PFSK-1 (cell line): ENCODE data around the gene DDB1.

Experiments used
- FOXP2 ChIP-seq: optimal IDR thresholded peaks from 2 replicates; pipeline ENCODE3; 2011; ENCODE audit warnings: borderline replicate concordance, control low read depth, inconsistent platforms; ENCODE audit not compliant: insufficient read depth; ENCODE audit errors: extremely low read length, extremely low read depth
- POLR2AphosphoS5 ChIP-seq: IDR thresholded peaks from 2 replicates; pipeline ENCODE4 v1.6.1; 2012; ENCODE audit warnings: low read depth, mild to moderate bottlenecking, control low read depth, low read length, moderate library complexity
- SIN3A ChIP-seq: IDR thresholded peaks from 2 replicates; pipeline ENCODE4 v1.6.1; 2012; ENCODE audit warnings: mild to moderate bottlenecking, low read length, moderate library complexity, borderline replicate concordance; ENCODE audit not compliant: insufficient read depth
- TAF1 ChIP-seq: IDR thresholded peaks from 2 replicates; pipeline ENCODE4 v1.6.1; 2012; ENCODE audit warnings: low read length, control low read depth, borderline replicate concordance; ENCODE audit not compliant: insufficient read depth
- TF ChIP-seq, protein P1 (sequence below), 2 experiments: IDR thresholded peaks; 2 replicates each; pipeline versions ENCODE4 v1.6.1 to v1.8.0; 2011 to 2012; ENCODE audit warnings: low read depth in 2 of 2, low read length in 2 of 2, control low read depth in 1 of 2, inconsistent platforms in 1 of 2, mild to moderate bottlenecking in 1 of 2, moderate library complexity in 1 of 2; ENCODE audit not compliant: insufficient read depth in 1 of 2

The DDB1 gene

GRCh38 chr11:61331651-61332050, 1.3 kb downstream of the DDB1 start:
- TF ChIP-seq, protein P1, sequence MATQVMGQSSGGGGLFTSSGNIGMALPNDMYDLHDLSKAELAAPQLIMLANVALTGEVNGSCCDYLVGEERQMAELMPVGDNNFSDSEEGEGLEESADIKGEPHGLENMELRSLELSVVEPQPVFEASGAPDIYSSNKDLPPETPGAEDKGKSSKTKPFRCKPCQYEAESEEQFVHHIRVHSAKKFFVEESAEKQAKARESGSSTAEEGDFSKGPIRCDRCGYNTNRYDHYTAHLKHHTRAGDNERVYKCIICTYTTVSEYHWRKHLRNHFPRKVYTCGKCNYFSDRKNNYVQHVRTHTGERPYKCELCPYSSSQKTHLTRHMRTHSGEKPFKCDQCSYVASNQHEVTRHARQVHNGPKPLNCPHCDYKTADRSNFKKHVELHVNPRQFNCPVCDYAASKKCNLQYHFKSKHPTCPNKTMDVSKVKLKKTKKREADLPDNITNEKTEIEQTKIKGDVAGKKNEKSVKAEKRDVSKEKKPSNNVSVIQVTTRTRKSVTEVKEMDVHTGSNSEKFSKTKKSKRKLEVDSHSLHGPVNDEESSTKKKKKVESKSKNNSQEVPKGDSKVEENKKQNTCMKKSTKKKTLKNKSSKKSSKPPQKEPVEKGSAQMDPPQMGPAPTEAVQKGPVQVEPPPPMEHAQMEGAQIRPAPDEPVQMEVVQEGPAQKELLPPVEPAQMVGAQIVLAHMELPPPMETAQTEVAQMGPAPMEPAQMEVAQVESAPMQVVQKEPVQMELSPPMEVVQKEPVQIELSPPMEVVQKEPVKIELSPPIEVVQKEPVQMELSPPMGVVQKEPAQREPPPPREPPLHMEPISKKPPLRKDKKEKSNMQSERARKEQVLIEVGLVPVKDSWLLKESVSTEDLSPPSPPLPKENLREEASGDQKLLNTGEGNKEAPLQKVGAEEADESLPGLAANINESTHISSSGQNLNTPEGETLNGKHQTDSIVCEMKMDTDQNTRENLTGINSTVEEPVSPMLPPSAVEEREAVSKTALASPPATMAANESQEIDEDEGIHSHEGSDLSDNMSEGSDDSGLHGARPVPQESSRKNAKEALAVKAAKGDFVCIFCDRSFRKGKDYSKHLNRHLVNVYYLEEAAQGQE (IDR thresholded peaks at IDR 0.05; ENCODE audit: insufficient read depth in 1 of 2, low read depth in 2 of 2, low read length in 2 of 2), result no peak
- TF ChIP-seq SIN3A, result no peak
- no peak for TF ChIP-seq POLR2AphosphoS5
- no peak for TF ChIP-seq FOXP2
- no peak for TF ChIP-seq TAF1

DNA sequence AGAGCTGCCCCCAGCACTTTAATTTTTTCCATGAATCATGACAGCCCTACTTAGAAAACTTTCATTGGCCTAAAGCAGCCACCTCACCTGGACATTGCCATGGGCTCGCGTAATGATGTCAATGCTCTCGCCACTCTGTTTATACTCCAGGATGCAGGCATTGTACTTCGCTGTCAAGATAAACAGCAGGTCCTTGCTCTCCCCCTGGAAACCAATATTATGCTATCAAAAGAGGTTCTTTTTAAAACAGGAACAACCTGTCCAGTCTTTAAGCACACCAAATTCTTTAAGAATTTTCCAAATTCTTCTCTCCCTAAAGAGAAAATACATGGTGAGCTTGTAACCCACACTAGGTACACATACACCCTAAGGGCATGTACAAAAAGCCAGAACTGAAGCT, 3.0 kb downstream of the DDB1 start:
- TF ChIP-seq TAF1 (no peak), POLR2AphosphoS5 (no peak), FOXP2 (no peak), SIN3A (no peak)
- TF ChIP-seq, protein P1 (IDR thresholded peaks at IDR 0.05; ENCODE audit: insufficient read depth in 1 of 2, low read depth in 2 of 2, low read length in 2 of 2), result no peak

GRCh38 chr11:61328351-61328750, 4.6 kb downstream of the DDB1 start:
- no peak for TF ChIP-seq SIN3A
- no peak for TF ChIP-seq TAF1
- no peak for TF ChIP-seq FOXP2
- TF ChIP-seq, protein P1 (IDR thresholded peaks at IDR 0.05; ENCODE audit: insufficient read depth in 1 of 2, low read depth in 2 of 2, low read length in 2 of 2), result no peak
- no peak for TF ChIP-seq POLR2AphosphoS5

DNA sequence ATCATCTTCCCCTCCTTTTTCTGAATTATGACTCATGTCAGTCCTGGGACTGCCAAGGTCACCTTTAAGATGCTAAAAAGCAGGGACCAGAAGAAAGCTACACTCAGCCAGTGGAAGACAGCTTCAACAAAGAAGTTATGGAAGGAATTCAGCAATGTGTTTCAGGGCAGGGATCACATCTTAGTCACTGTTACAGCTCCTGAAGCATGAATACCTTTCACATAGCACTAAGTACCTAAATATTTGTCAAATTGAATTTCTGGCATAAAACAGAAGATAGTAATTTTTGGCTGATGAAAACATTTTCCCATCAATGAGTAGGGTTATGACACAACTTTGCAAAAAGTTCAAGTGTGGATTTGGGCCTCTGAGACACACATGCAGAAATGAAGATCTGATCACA, 5.2 kb downstream of the DDB1 start:
- TF ChIP-seq FOXP2, result no peak
- no peak for TF ChIP-seq SIN3A
- no peak for TF ChIP-seq TAF1
- TF ChIP-seq, protein P1 (IDR thresholded peaks at IDR 0.05; ENCODE audit: insufficient read depth in 1 of 2, low read depth in 2 of 2, low read length in 2 of 2), result no peak
- no peak for TF ChIP-seq POLR2AphosphoS5
